Activated CD4-positive, alpha-beta T cell treated with anti-CD3 and anti-CD28 coated beads for 24 hours (primary cell): ENCODE data around the gene PPIC.

Source experiments
- DNase-seq, 2 donors: peaks; one replicate each; pipeline ENCODE4 v3.0.0-alpha.2; 2020; ENCODE audit warnings: low read depth in 2 of 2

The PPIC gene

GRCh38 chr5:123036391-123037103 is at the start of gene PPIC:
PPIC (minus strand) TSS chr5:123036725; CDS start chr5:123036625, 100 bp downstream.
- DNase-seq, result no peak

DNA sequence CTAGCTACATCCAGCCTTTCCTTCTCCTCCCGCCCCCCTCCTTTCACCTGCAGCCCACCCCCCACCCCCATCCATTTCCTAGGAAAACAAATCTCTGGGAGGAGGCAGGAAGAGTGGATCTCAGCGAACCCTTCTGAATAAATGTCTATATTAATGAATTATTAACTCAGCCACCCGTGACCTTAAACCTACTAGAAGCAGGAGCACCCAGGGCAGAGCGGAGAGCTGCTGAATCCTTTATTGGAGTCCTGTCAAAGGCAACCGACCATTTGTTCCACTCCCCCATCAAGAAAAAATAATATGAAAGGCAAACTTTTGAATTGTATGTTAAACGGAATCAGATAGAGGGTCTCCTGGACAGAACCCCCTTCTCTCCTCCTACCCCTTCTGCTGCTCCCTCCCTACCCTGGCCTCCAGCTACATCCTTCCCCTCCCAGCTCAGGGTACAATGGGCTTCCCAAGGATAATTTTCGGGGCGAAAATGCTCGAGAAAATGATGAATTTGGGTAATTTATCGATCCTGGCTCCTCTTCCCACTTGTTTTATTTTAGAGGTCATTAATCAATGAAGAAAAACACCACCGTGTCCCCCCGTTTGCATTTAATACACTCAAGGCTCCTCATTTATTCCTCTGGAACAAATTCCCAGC is 49.2 kb upstream of the PPIC start:
- DNase-seq, result no peak

GRCh38 chr5:123084730-123085605 is 48.4 kb upstream of the PPIC start:
- no peak for DNase-seq

DNA sequence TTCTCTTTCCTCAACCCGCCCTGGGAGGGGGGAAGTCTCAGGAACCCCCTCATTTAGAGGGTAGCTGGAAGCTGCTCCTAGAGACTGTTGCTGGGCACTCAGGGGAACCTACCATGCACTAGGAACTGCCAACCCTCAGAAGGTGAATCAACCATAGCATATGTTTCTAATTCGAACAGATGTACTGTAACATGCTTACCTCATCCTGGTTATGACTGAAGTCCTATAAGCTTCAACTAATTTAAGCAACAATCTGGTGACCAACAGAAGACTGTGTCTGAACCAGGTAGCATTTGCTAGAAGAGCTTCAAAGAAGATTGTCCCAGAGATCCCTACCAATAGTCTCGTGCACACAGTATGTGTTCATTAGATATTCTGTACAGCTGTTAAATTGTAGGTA is 46.8 kb upstream of the PPIC start:
- DNase-seq, result no peak

GRCh38 chr5:123080215-123080614 is 43.7 kb upstream of the PPIC start:
- DNase-seq, result no peak

DNA sequence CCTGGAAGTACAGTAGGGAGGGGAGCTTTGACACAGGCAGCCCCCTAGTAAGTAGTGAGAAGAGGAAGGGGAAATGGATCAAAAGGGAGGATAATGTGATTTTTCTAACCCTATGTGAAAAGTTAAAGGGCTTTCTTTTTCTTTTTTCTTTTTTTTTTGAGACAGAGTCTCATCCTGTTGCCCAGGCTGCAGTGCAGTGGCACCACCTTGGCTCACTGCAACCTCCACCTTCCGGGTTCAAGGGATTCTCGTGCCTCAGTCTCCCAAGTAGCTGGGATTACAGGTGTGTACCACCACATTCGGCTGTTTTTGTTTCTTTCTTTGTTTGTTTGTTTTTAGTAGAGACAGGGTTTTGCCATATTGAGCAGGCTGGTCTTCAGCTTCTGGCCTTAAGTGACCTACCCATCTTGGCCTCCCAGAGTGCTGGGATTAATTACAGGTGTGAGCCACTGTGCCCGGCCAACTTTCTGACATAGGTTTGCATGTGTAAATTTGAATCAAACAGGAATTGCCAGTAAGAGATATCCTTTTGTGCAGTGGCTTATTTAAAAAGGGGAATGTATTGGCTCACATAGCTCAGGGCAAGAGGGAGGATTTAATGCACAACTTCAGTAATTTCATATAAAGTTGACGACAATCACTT is 39.1 kb upstream of the PPIC start:
- no peak for DNase-seq

DNA sequence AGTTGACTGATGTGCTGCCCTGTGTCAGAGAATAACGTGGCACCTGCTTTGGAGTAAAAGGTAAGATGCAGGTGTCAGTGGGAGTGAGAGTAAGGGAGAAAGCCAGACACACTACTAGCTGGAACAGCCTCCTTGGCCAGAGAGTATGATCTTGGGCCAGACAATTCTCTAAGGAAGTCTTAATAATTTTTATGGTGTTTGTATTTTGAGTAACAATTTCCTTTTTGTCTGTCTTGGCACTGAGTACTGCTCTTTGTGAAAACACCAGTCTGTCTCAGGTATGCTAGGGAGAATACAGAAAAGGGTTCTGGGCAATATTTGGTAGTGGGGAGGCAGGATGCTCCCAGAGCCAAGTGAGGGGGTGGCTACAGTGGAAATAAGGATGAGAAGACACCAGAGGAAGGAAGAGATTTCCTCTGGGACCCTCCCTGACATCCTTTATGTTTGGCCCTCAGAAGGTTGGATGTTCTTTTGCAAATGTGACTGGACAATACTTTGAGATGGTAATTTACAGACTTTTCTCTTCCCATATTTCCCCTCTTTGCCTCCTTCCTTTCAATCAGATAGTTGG is 31.9 kb upstream of the PPIC start:
- no peak for DNase-seq

DNA sequence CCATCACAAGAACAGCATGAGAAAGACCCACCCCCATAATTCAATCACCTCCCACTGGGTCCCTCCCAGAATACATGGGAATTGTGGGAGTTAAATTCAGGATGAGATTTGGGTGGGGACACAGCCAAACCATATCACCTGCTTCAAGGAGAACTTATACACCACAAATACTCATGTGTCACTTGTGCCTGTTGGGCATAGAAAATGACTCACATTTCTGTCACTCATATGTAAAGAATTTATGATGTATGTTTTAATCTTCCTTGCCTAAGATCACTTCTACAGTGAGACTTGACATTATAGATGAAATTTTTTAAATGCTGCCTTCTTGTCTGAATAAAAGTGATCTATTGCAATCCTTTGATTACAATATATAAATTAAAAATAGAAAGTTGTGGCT is 29.5 kb upstream of the PPIC start:
- DNase-seq, result no peak

DNA sequence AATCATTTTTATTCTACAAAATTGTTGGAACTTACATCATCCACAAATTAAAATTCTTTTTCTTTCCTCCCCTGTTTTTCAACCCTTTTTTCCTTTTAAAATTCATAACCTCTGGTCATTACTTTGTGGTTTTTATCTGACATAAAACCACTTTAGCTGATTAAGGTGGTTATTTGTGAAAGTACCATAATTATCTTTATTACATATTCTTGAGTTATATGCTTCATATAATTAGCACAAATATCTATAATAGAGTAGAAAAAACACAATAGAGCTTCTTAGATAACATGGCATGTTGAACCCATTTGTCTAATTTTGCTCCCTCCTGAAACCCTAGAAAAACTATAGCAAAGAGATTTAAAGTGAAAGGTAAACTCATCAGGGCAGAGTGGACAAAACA is 22.9 kb upstream of the PPIC start:
- no peak for DNase-seq

DNA sequence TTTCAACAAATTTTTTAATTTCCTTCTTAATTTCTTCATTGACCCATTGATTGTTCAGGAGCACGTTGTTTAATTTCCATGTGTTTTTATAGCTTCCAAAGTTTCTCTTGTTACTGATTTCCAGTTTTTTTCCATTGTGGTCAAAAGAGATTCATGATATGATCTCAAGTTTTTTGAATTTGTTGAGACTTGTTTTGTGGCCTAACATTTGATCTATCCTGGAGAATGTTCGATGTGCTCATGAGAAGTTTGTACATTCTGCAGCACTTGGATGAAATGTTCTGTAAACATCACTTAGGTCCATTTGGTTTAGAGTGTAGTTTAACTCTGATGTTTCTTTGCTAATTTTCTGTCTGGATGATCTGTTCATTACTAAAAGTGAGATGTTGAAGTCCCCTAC is 14.7 kb upstream of the PPIC start:
- no peak for DNase-seq

GRCh38 chr5:123047706-123048105 is 11.2 kb upstream of the PPIC start:
- DNase-seq, result no peak

GRCh38 chr5:123046222-123046621 is 9.7 kb upstream of the PPIC start:
- DNase-seq, result no peak

- no peak for DNase-seq
These were observed 8.5 kb upstream of the PPIC start for GRCh38 chr5:123044926-123045617.

DNA sequence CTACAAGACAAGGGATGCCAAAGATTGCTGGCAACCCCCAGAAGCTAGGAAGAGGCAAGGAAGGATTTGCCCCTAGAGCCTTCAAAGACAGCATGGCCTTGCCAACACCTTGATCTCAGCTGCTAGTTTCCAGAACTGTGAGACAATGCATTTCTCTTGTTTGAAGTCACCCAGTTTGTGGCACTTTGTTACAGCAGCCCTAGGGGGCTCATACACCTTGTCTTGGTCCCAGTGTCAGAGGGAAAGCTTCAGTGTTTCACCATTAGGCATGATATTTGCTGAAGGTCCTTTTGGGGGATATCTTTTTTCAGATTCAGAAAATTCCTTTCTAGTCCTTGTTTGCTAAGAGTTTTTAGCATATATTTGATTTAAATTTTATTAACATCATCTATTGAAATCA is 3.1 kb upstream of the PPIC start:
- no peak for DNase-seq

DNA sequence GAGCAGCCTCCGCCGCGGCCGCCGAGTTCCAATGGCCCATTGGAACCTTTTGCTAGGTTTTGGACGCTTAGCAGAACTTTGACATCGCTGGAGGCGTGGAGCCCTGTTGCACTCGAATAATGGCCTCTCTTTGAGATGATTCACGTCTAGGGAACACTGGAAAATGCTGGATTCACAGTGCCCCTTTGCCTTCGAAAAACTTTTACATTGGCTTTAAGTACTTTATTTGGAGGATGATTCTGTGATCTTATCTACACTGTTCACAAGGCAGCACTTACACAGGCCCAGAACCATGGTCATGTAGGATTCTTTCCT is 536 bp upstream of the PPIC start:
- DNase-seq, result no peak

DNA sequence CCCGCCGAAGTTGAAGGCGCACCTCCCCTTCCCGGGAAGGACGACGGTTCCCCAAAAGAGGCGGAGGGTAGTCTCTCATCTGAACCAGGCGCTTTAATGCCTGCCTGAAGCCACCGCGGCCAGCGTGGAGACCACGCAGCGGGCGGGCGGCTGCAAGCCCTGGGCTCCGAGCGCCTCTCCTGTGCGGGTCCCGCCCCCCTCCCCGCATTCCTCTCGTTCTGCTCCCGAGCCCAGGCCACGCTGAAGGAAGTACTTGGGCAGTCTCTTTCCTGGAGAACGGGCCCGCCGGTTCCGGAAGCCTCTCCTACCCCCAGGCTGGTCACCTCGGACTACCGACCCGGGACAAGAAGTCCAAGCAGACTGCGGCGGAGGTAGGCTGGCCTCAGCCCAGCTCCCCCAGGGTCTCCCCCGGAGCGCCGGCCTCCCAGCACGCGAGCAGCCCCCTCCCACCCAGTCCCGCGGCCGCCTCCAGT is 571 bp downstream of the PPIC start:
- DNase-seq, result no peak

- no peak for DNase-seq
These were observed 1.1 kb downstream of the PPIC start for GRCh38 chr5:123035360-123035917.

GRCh38 chr5:123033157-123033671 is 3.3 kb downstream of the PPIC start:
- DNase-seq, result no peak

DNA sequence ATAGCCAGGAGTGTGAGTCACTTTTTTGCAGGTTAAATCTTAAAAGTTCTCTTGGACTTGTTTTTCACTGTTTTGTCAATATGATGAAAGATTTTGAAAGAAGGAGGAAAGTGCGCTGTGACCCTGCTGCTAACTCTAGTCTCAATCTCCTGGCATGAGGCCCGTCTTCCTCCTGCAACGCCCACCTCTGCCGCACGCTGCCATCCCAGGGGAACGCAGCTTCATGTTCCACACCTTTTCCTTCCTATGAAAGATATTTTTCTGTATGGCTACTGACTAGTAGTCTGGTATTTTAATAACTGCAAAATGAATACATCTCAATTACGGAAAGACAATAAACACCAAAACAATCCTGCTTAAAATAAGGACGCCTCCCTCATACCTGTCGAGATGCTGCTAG is 8.3 kb downstream of the PPIC start:
- no peak for DNase-seq

DNA sequence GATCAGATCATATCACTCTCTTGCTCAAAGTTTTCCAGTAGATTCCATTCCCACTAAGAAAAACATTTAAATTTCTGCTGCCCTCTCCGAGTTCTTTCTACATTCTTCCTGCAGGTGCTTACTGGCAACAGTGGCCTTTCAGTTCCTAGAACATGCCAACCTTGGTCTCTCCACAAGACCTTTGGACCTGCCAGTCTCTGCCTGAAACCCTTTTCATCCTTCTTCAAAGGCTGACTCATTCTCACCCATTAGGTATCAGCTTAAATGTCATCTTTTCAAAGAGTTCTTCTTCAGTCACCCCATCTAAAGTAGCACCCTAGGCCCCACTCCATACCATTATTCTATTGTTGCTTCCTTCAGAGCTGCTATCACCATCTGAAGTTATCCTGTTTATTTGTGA is 21.8 kb downstream of the PPIC start:
- DNase-seq, result no peak

GRCh38 chr5:123012321-123012720 is 24.2 kb downstream of the PPIC start:
- no peak for DNase-seq
